ENCODE results near the gene SMARCA2.

The SMARCA2 gene

GRCh38 chr9:2039294-2040180 is 24.4 kb downstream of the SMARCA2 start:
- DNase-seq (ENCODE audit: low read depth in 2 of 2): no peak

- DNase-seq (ENCODE audit: low read depth in 2 of 2): no peak
Observed at GRCh38 chr9:2040828-2041227, 25.7 kb downstream of the SMARCA2 start.

- no peak for DNase-seq (ENCODE audit: low read depth in 2 of 2)
Observed at GRCh38 chr9:2041736-2042135, 26.6 kb downstream of the SMARCA2 start.

- no peak for DNase-seq (ENCODE audit: low read depth in 2 of 2)
Observed at GRCh38 chr9:2043243-2043642, 28.1 kb downstream of the SMARCA2 start.

GRCh38 chr9:2043881-2044462 is 28.8 kb downstream of the SMARCA2 start:
- no peak for DNase-seq (ENCODE audit: low read depth in 2 of 2)

- no peak for DNase-seq (ENCODE audit: low read depth in 2 of 2)
Observed at GRCh38 chr9:2047144-2047671, 32.1 kb downstream of the SMARCA2 start.

- DNase-seq (ENCODE audit: low read depth in 2 of 2): no peak
Observed at GRCh38 chr9:2047916-2048315, 32.8 kb downstream of the SMARCA2 start.

- DNase-seq (ENCODE audit: low read depth in 2 of 2): no peak
Observed at GRCh38 chr9:2050236-2050635, 35.1 kb downstream of the SMARCA2 start.

GRCh38 chr9:2053883-2054845 is 39.0 kb downstream of the SMARCA2 start:
- DNase-seq (ENCODE audit: low read depth in 2 of 2): peak; percentile 51 to 54

GRCh38 chr9:2055203-2055658 is 40.1 kb downstream of the SMARCA2 start:
- no peak for DNase-seq (ENCODE audit: low read depth in 2 of 2)

GRCh38 chr9:2059274-2059929 is 44.3 kb downstream of the SMARCA2 start:
- DNase-seq (ENCODE audit: low read depth in 2 of 2): no peak

GRCh38 chr9:2060424-2060823 is 45.3 kb downstream of the SMARCA2 start:
- no peak for DNase-seq (ENCODE audit: low read depth in 2 of 2)

GRCh38 chr9:2065704-2066103 is 50.6 kb downstream of the SMARCA2 start:
- DNase-seq (ENCODE audit: low read depth in 2 of 2): no peak

GRCh38 chr9:2066312-2067273 is 51.4 kb downstream of the SMARCA2 start:
- DNase-seq (ENCODE audit: low read depth in 2 of 2): no peak

- no peak for DNase-seq (ENCODE audit: low read depth in 2 of 2)
Observed at GRCh38 chr9:2072752-2073405, 57.7 kb downstream of the SMARCA2 start.

GRCh38 chr9:2082772-2083171 is 67.6 kb downstream of the SMARCA2 start:
- no peak for DNase-seq (ENCODE audit: low read depth in 2 of 2)

- DNase-seq (ENCODE audit: low read depth in 2 of 2): no peak
Observed at GRCh38 chr9:2083479-2083878, 68.3 kb downstream of the SMARCA2 start.

- DNase-seq (ENCODE audit: low read depth in 2 of 2): no peak
Observed at GRCh38 chr9:2085716-2086115, 70.6 kb downstream of the SMARCA2 start.

GRCh38 chr9:2086116-2086515 is 71.0 kb downstream of the SMARCA2 start:
- DNase-seq (ENCODE audit: low read depth in 2 of 2): no peak

GRCh38 chr9:2086971-2087370 is 71.8 kb downstream of the SMARCA2 start:
- no peak for DNase-seq (ENCODE audit: low read depth in 2 of 2)

Data from stimulated activated CD4-positive, alpha-beta T cell treated with anti-CD3 and anti-CD28 coated beads, Interleukin-15, amount 100 ng/mL, for 48 hours (primary cell).